Measurements from ENCODE around the gene CIART. TPM values are rescaled to one million over a fixed set of nuclear protein-coding genes. Genes with fewer than 3 reads are reported as not detected.
A peak's percentile ranks its signal among the peaks of the same experiment; 100 is the strongest.
"Not testable (repeated sequence)": the region's sequence is repeated elsewhere in the genome, so short reads cannot be mapped to it uniquely, and the experiment has no call there.

The CIART gene
- total RNA-seq, 1 experiment from 2014 or later, result 3.4 TPM

DNA sequence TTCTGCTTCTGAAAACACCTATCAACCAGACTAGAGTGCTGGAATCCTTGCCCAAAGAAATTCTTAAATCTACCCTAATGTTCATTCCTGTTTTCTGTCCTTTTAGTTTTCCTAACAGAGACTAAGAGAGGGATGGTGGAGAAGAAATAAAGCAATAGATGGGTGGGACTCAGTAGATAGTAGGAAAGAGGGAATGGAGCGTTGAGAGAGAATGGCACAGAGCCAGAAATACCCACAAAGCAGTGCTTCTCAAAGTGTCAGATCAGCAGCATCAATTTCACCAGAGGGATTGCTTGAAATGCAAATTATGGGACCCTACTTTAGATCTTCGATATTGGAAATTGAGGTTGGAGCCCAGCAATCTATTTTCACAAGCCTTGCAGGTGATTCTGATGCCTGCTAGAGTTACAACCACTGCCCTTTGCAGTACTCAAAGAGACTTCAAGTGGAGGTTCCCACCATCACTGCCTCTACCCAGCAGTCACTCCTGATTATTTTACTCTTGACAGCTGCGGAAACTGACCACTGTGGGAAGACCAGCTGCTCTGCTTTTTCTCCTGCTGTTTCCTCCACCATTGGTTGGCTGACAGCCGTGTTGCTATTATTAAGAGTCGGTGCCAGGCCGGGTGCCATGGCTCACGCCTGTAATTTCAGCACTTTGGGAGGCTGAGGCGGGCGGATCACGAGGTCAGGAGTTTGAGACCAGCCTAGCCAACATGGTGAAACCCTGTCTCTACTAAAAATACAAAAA is 27.6 kb downstream of the CIART start:
- Histone ChIP-seq H3K27ac (ENCODE audit: low read length) (no peak overlapping the region), H3K4me3 (ENCODE audit: low read depth in 2 of 2, low read length in 2 of 2) (no peak overlapping the region), H3K27me3 (ENCODE audit: control insufficient read depth, insufficient read depth, low read length) (no peaks in the 10 kb centered on the region), H3K4me1 (ENCODE audit: control insufficient read depth, insufficient read depth, low read length) (no peaks in the 10 kb centered on the region), H3K9me3 (ENCODE audit: control insufficient read depth, insufficient read depth, low read depth, low read length) (no peaks in the 10 kb centered on the region), H3K36me3 (ENCODE audit: control insufficient read depth, insufficient read depth, low read length) (peaks cover 5% of the 10 kb centered on the region; the same call in 1 of the 2 replicates)
- intact Hi-C loops (cut with micrococcal nuclease; ENCODE audit: unreplicated experiment) (no loop called here), in situ Hi-C loops (cut with HindIII; ENCODE audit: low pct_unique_long_range_greater_than_20kb, low sequenced_read_pairs) (no loop called here)
- ChIA-PET POLR2A (no interaction called here), CTCF (no interaction called here)
- peak; percentile 51; the same call in 1 of the 2 replicates for TF ChIP-seq POLR2AphosphoS5 (IDR thresholded peaks at IDR 0.05; ENCODE audit: low read depth, low read length)
- no peak for TF ChIP-seq SIN3A (IDR thresholded peaks at IDR 0.05; ENCODE audit: borderline replicate concordance, insufficient read depth, low read depth, low read length)
- no TSS peak for BruUV-seq (replicated peaks)
- ATAC-seq (peak; percentile 39; the same call in 1 of the 2 replicates), DNase-seq (ENCODE audit: low read depth, low spot score) (no peak)

DNA sequence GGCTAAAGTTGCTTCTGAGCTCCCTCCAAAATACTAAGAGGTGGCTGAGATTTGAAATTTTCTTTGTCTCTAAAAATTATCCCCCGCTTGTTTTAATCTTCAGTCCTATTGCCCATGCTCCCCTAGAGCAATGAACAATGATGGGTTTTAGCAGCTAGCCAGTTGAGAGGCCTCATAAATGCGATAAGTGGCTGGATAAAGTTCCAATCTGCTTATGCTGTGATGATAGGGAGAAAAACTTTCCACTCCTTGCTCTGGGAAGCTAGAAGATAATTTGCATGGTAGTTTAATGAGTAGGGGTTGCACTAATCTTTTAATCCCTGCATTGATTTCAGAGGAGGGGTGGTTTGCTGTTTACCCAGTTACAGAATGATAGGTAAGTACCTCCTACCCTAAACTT is 29.4 kb downstream of the CIART start:
- Histone ChIP-seq H3K4me3 (ENCODE audit: low read depth in 2 of 2, low read length in 2 of 2) (no peak overlapping the region), H3K9me3 (ENCODE audit: control insufficient read depth, insufficient read depth, low read depth, low read length) (no peaks in the 10 kb centered on the region), H3K4me1 (ENCODE audit: control insufficient read depth, insufficient read depth, low read length) (no peaks in the 10 kb centered on the region), H3K27me3 (ENCODE audit: control insufficient read depth, insufficient read depth, low read length) (no peaks in the 10 kb centered on the region), H3K27ac (ENCODE audit: low read length) (no peak overlapping the region), H3K36me3 (ENCODE audit: control insufficient read depth, insufficient read depth, low read length) (peaks cover 5% of the 10 kb centered on the region; the same call in 1 of the 2 replicates)
- TF ChIP-seq, protein P1, sequence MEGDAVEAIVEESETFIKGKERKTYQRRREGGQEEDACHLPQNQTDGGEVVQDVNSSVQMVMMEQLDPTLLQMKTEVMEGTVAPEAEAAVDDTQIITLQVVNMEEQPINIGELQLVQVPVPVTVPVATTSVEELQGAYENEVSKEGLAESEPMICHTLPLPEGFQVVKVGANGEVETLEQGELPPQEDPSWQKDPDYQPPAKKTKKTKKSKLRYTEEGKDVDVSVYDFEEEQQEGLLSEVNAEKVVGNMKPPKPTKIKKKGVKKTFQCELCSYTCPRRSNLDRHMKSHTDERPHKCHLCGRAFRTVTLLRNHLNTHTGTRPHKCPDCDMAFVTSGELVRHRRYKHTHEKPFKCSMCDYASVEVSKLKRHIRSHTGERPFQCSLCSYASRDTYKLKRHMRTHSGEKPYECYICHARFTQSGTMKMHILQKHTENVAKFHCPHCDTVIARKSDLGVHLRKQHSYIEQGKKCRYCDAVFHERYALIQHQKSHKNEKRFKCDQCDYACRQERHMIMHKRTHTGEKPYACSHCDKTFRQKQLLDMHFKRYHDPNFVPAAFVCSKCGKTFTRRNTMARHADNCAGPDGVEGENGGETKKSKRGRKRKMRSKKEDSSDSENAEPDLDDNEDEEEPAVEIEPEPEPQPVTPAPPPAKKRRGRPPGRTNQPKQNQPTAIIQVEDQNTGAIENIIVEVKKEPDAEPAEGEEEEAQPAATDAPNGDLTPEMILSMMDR (IDR thresholded peaks at IDR 0.05), result no peak
- TF ChIP-seq TCF7L2 (IDR thresholded peaks at IDR 0.05; ENCODE audit: low read depth, low read length) (no peak), SIN3A (IDR thresholded peaks at IDR 0.05; ENCODE audit: borderline replicate concordance, insufficient read depth, low read depth, low read length) (no peak), POLR2AphosphoS5 (IDR thresholded peaks at IDR 0.05; ENCODE audit: low read depth, low read length) (no peak)
- TF ChIP-seq, protein P2, sequence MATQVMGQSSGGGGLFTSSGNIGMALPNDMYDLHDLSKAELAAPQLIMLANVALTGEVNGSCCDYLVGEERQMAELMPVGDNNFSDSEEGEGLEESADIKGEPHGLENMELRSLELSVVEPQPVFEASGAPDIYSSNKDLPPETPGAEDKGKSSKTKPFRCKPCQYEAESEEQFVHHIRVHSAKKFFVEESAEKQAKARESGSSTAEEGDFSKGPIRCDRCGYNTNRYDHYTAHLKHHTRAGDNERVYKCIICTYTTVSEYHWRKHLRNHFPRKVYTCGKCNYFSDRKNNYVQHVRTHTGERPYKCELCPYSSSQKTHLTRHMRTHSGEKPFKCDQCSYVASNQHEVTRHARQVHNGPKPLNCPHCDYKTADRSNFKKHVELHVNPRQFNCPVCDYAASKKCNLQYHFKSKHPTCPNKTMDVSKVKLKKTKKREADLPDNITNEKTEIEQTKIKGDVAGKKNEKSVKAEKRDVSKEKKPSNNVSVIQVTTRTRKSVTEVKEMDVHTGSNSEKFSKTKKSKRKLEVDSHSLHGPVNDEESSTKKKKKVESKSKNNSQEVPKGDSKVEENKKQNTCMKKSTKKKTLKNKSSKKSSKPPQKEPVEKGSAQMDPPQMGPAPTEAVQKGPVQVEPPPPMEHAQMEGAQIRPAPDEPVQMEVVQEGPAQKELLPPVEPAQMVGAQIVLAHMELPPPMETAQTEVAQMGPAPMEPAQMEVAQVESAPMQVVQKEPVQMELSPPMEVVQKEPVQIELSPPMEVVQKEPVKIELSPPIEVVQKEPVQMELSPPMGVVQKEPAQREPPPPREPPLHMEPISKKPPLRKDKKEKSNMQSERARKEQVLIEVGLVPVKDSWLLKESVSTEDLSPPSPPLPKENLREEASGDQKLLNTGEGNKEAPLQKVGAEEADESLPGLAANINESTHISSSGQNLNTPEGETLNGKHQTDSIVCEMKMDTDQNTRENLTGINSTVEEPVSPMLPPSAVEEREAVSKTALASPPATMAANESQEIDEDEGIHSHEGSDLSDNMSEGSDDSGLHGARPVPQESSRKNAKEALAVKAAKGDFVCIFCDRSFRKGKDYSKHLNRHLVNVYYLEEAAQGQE (IDR thresholded peaks at IDR 0.05; ENCODE audit: insufficient read depth in 1 of 2, low read depth in 2 of 2, low read length in 1 of 2), result no peak
- ChIA-PET CTCF (no interaction called here), POLR2A (interaction anchor here (0.6 kb wide), 1 partner anchor 651 kb away, joined by 3 read pairs; no protein-coding TSS in a partner anchor)
- in situ Hi-C loops (cut with HindIII; ENCODE audit: low pct_unique_long_range_greater_than_20kb, low sequenced_read_pairs), result no loop called here
- intact Hi-C loops (cut with micrococcal nuclease; ENCODE audit: unreplicated experiment), result no loop called here
- no peak for ATAC-seq
- BruUV-seq (replicated peaks), result no TSS peak
- DNase-seq (ENCODE audit: low read depth, low spot score), result no peak

DNA sequence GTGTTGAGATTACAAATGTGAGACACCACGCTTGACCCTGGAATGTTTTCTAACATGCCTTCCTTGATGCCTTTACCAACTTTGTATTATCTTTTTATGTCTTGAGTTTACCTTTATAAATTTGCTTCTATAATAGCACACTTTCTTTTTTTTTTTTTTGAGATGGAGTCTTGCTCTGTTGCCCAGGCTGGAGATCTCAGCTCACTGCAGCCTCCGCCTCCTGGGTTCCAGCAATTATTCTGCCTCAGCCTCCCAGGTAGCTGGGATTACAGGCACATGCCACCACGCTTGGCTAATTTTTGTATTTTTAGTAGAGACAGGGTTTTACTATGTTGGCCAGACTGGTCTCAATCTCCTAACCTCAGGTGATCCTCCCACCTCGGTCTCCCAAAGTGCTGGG is 32.3 kb downstream of the CIART start:
- H3K9me3 ChIP-seq (ENCODE audit: control insufficient read depth, insufficient read depth, low read depth, low read length); intact Hi-C loops (cut with micrococcal nuclease; ENCODE audit: unreplicated experiment); H3K4me1 ChIP-seq (ENCODE audit: control insufficient read depth, insufficient read depth, low read length); H3K4me3 ChIP-seq (ENCODE audit: low read depth in 2 of 2, low read length in 2 of 2); in situ Hi-C loops (cut with HindIII; ENCODE audit: low pct_unique_long_range_greater_than_20kb, low sequenced_read_pairs); H3K27me3 ChIP-seq (ENCODE audit: control insufficient read depth, insufficient read depth, low read length); H3K27ac ChIP-seq (ENCODE audit: low read length); CTCF ChIA-PET; DNase-seq (ENCODE audit: low read depth, low spot score); H3K36me3 ChIP-seq (ENCODE audit: control insufficient read depth, insufficient read depth, low read length); BruUV-seq (replicated peaks); POLR2A ChIA-PET; ATAC-seq: not testable (repeated sequence)

Data from Panc1 (cell line).